ENCODE results near the gene C10orf67.

The C10orf67 gene

DNA sequence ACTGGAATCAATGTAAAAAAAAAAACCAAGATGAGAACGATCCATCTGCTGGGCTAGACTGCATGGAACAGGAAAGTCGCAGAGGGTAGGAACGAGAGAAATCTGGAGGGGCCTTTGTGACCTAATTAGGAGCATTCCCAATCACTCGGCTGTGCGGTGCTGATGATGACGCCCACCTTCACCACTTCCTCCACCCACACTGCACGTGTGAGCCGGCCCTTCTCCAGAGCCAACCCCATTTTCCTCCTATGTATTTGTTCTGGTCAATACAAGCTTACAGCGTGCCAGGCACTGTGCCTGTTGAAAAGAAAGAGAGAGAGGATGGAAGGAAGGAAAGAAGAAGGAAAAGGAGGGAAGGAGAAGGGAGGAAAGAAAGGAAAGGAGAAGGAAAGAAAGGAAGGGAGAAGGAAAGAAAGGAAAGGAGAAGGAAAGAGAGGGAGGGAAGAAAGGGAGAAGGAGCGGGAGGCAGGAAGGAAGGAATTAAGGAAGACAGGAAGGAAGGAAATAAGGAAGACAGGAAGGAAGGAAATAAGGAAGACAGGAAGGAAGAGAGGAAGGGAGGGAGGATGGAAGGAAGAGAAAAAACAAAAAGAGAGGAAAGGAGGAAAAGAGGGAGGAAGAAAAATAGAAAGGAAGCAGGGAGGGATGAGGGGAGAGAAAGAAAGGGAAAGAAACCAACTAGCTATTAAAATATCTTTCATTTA is 188.0 kb downstream of the C10orf67 start:
- H3K4me3 ChIP-seq (ENCODE audit: low read depth, low read length), result no peak overlapping the region
- TF ChIP-seq, protein P1, sequence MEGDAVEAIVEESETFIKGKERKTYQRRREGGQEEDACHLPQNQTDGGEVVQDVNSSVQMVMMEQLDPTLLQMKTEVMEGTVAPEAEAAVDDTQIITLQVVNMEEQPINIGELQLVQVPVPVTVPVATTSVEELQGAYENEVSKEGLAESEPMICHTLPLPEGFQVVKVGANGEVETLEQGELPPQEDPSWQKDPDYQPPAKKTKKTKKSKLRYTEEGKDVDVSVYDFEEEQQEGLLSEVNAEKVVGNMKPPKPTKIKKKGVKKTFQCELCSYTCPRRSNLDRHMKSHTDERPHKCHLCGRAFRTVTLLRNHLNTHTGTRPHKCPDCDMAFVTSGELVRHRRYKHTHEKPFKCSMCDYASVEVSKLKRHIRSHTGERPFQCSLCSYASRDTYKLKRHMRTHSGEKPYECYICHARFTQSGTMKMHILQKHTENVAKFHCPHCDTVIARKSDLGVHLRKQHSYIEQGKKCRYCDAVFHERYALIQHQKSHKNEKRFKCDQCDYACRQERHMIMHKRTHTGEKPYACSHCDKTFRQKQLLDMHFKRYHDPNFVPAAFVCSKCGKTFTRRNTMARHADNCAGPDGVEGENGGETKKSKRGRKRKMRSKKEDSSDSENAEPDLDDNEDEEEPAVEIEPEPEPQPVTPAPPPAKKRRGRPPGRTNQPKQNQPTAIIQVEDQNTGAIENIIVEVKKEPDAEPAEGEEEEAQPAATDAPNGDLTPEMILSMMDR (IDR thresholded peaks at IDR 0.05; ENCODE audit: low read depth, low read length), result no peak
- no peak for DNase-seq (ENCODE audit: low read depth, low spot score)
- in situ Hi-C loops (cut with HindIII; ENCODE audit: low sequenced_read_pairs), result no loop called here

DNA sequence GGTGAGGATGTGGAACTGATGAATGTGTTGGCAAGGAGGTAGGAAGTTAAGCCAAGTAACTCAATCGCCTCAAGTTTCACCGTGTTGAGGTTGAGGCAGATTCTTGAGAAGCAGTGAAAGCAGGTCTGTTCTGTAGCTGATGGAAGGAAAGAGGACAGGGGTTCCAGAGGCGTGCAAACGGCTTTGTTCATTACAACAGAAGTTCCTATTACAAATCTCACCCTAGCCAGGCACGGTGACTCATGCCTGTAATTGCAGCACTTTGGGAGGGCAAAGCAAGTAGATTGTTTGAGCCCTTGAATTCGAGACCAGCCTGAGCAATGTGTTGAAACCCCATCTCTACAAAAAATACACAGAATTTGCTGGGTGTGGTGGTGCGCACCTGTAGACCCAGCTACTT is 189.4 kb downstream of the C10orf67 start:
- TF ChIP-seq, protein P1 (IDR thresholded peaks at IDR 0.05; ENCODE audit: low read depth, low read length), result no peak
- in situ Hi-C loops (cut with HindIII; ENCODE audit: low sequenced_read_pairs), result no loop called here
- no peak for DNase-seq (ENCODE audit: low read depth, low spot score)
- H3K4me3 ChIP-seq (ENCODE audit: low read depth, low read length), result no peak overlapping the region
